Calu3 (cell line): ENCODE measurements around the gene SPECC1. TPM values are rescaled to one million over a fixed set of nuclear protein-coding genes. Genes with fewer than 3 reads are reported as not detected.

Experiments used
- BruUV-seq: library from RNA; stranded (reverse); fragments of 400-500 nt; replicated peaks from 2 replicates; lab custom pipeline; 2021; lab: Mats Ljungman, UMichigan
- CTCF ChIA-PET: fragments of 300-600 bp; sonication (Branson Sonifier 250); formaldehyde crosslinking; loops from one replicate; lab custom pipeline; 2022; ENCODE audit warnings: antibody characterized with exemption; lab: Charles Lee
- DNase-seq: peaks from one replicate; pipeline ENCODE4 v3.0.0; 2022
- H3K27ac Mint-ChIP-seq: one replicate; pipeline ENCODE4 v1.8.0; 2022; ENCODE audit warnings: mixed read lengths; ENCODE audit not compliant: unreplicated experiment
- H3K27me3 Mint-ChIP-seq: one replicate; pipeline ENCODE4 v1.8.0; 2022; ENCODE audit warnings: mixed read lengths; ENCODE audit not compliant: unreplicated experiment
- H3K36me3 Mint-ChIP-seq: one replicate; pipeline ENCODE4 v1.8.0; 2022; ENCODE audit warnings: mild to moderate bottlenecking, moderate library complexity, mixed read lengths; ENCODE audit not compliant: insufficient read depth, unreplicated experiment
- H3K4me1 Mint-ChIP-seq: one replicate; pipeline ENCODE4 v1.8.0; 2022; ENCODE audit warnings: mild to moderate bottlenecking, low read depth, mixed read lengths; ENCODE audit not compliant: unreplicated experiment
- H3K4me3 Mint-ChIP-seq: one replicate; pipeline ENCODE4 v1.8.0; 2022; ENCODE audit warnings: mild to moderate bottlenecking, low read depth, moderate library complexity, mixed read lengths; ENCODE audit not compliant: unreplicated experiment
- H3K9me3 Mint-ChIP-seq: one replicate; pipeline ENCODE4 v1.8.0; 2022; ENCODE audit warnings: low read depth, mixed read lengths; ENCODE audit not compliant: unreplicated experiment
- CTCF ChIP-seq: fragments of 200-600 bp; IDR thresholded peaks from one replicate; pipeline ENCODE4 v1.8.0; 2022; ENCODE audit warnings: antibody characterized with exemption; ENCODE audit not compliant: unreplicated experiment
- intact Hi-C: fragments of 100-400 bp; cut with micrococcal nuclease; formaldehyde crosslinking; loops from one replicate; pipeline ENCODE4 v1.10.0; 2022; ENCODE audit not compliant: unreplicated experiment
- total RNA-seq: library from RNA; stranded (reverse); gene quantifications from 2 replicates; pipeline ENCODE4 v1.2.3, GENCODE V29; 2022

The SPECC1 gene
- total RNA-seq, 1 experiment from 2014 or later = 53.5 TPM

- DNase-seq = no peak
- CTCF ChIA-PET = no interaction called here
- Mint-ChIP-seq H3K27me3 (no peaks in the 10 kb centered on the region), H3K4me3 (no peak overlapping the region), H3K4me1 (peaks cover 31% of the 10 kb centered on the region), H3K9me3 (no peaks in the 10 kb centered on the region), H3K36me3 (no peaks in the 10 kb centered on the region), H3K27ac (no peak overlapping the region)
- TF ChIP-seq CTCF = no peak
- BruUV-seq = no TSS peak
- intact Hi-C loops = no loop called here
These were observed 208.5 kb downstream of the SPECC1 start for GRCh38 chr17:20217677-20218076.

GRCh38 chr17:20218272-20218671 is 209.1 kb downstream of the SPECC1 start:
- H3K4me1 Mint-ChIP-seq = peaks cover 25% of the 10 kb centered on the region
- no peak overlapping the region for H3K27ac Mint-ChIP-seq
- intact Hi-C loops = no loop called here
- no peaks in the 10 kb centered on the region for H3K27me3 Mint-ChIP-seq
- H3K36me3 Mint-ChIP-seq = no peaks in the 10 kb centered on the region
- CTCF ChIA-PET = no interaction called here
- H3K4me3 Mint-ChIP-seq = no peak overlapping the region
- DNase-seq = no peak
- TF ChIP-seq CTCF = no peak
- BruUV-seq = no TSS peak
- no peaks in the 10 kb centered on the region for H3K9me3 Mint-ChIP-seq

- Mint-ChIP-seq H3K4me1 (peaks cover 11% of the 10 kb centered on the region), H3K4me3 (no peak overlapping the region), H3K27me3 (no peaks in the 10 kb centered on the region), H3K36me3 (no peaks in the 10 kb centered on the region), H3K9me3 (no peaks in the 10 kb centered on the region), H3K27ac (no peak overlapping the region)
- no peak for TF ChIP-seq CTCF
- CTCF ChIA-PET = no interaction called here
- no TSS peak for BruUV-seq
- no peak for DNase-seq
- intact Hi-C loops = no loop called here
These were observed 214.7 kb downstream of the SPECC1 start for GRCh38 chr17:20223808-20224328.

GRCh38 chr17:20224379-20224778 is 215.2 kb downstream of the SPECC1 start:
- BruUV-seq = no TSS peak
- H3K4me1 Mint-ChIP-seq = peaks cover 11% of the 10 kb centered on the region

More at GRCh38 chr17:20224379-20224778, 215.2 kb downstream of the SPECC1 start:
- CTCF ChIA-PET = no interaction called here
- DNase-seq = no peak
- Mint-ChIP-seq H3K9me3 (no peaks in the 10 kb centered on the region), H3K36me3 (no peaks in the 10 kb centered on the region), H3K27me3 (no peaks in the 10 kb centered on the region), H3K27ac (no peak overlapping the region), H3K4me3 (no peak overlapping the region)
- TF ChIP-seq CTCF = no peak
- intact Hi-C loops = no loop called here
